Measurements from ENCODE around the gene RPL28. TPM values are rescaled to one million over a fixed set of nuclear protein-coding genes. Genes with fewer than 3 reads are reported as not detected.

RPL28 gene
- total and polyA plus RNA-seq, 4 donors, result 116 to 535 (median 164) TPM

- DNase-seq (ENCODE audit: low spot score), result no peak
- no peak for TF ChIP-seq TAF1 (conservative IDR thresholded peaks at IDR 0.05)
- TF ChIP-seq, protein P1, sequence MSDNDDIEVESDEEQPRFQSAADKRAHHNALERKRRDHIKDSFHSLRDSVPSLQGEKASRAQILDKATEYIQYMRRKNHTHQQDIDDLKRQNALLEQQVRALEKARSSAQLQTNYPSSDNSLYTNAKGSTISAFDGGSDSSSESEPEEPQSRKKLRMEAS (IDR thresholded peaks at IDR 0.05), result no peak
- TF ChIP-seq FOXA1 (IDR thresholded peaks at IDR 0.05), result no peak
- TF ChIP-seq JUND (IDR thresholded peaks at IDR 0.05), result no peak
- TF ChIP-seq NR2F2 (IDR thresholded peaks at IDR 0.05), result no peak
- no peak for TF ChIP-seq SP1 (IDR thresholded peaks at IDR 0.05)
- TF ChIP-seq RAD21 (IDR thresholded peaks at IDR 0.05), result no peak
- TF ChIP-seq FOXA2 (IDR thresholded peaks at IDR 0.05), result no peak
- TF ChIP-seq RXRA (IDR thresholded peaks at IDR 0.05), result no peak
- TF ChIP-seq, protein P2, sequence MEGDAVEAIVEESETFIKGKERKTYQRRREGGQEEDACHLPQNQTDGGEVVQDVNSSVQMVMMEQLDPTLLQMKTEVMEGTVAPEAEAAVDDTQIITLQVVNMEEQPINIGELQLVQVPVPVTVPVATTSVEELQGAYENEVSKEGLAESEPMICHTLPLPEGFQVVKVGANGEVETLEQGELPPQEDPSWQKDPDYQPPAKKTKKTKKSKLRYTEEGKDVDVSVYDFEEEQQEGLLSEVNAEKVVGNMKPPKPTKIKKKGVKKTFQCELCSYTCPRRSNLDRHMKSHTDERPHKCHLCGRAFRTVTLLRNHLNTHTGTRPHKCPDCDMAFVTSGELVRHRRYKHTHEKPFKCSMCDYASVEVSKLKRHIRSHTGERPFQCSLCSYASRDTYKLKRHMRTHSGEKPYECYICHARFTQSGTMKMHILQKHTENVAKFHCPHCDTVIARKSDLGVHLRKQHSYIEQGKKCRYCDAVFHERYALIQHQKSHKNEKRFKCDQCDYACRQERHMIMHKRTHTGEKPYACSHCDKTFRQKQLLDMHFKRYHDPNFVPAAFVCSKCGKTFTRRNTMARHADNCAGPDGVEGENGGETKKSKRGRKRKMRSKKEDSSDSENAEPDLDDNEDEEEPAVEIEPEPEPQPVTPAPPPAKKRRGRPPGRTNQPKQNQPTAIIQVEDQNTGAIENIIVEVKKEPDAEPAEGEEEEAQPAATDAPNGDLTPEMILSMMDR (IDR thresholded peaks at IDR 0.05; ENCODE audit: low read depth, low read length, missing input control), result no peak
- TF ChIP-seq EGR1 (IDR thresholded peaks at IDR 0.05; ENCODE audit: low read depth in 2 of 2), result no peak
- TF ChIP-seq HNF4G (IDR thresholded peaks at IDR 0.05), result no peak
- TF ChIP-seq ATF3 (IDR thresholded peaks at IDR 0.05), result no peak
- TF ChIP-seq, protein P3, sequence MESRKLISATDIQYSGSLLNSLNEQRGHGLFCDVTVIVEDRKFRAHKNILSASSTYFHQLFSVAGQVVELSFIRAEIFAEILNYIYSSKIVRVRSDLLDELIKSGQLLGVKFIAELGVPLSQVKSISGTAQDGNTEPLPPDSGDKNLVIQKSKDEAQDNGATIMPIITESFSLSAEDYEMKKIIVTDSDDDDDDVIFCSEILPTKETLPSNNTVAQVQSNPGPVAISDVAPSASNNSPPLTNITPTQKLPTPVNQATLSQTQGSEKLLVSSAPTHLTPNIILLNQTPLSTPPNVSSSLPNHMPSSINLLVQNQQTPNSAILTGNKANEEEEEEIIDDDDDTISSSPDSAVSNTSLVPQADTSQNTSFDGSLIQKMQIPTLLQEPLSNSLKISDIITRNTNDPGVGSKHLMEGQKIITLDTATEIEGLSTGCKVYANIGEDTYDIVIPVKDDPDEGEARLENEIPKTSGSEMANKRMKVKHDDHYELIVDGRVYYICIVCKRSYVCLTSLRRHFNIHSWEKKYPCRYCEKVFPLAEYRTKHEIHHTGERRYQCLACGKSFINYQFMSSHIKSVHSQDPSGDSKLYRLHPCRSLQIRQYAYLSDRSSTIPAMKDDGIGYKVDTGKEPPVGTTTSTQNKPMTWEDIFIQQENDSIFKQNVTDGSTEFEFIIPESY (IDR thresholded peaks at IDR 0.05), result no peak
- no peak for TF ChIP-seq GABPA (IDR thresholded peaks at IDR 0.05 in 1 of 2, conservative IDR thresholded peaks at IDR 0.05 in 1 of 2)
- TF ChIP-seq, protein P4, sequence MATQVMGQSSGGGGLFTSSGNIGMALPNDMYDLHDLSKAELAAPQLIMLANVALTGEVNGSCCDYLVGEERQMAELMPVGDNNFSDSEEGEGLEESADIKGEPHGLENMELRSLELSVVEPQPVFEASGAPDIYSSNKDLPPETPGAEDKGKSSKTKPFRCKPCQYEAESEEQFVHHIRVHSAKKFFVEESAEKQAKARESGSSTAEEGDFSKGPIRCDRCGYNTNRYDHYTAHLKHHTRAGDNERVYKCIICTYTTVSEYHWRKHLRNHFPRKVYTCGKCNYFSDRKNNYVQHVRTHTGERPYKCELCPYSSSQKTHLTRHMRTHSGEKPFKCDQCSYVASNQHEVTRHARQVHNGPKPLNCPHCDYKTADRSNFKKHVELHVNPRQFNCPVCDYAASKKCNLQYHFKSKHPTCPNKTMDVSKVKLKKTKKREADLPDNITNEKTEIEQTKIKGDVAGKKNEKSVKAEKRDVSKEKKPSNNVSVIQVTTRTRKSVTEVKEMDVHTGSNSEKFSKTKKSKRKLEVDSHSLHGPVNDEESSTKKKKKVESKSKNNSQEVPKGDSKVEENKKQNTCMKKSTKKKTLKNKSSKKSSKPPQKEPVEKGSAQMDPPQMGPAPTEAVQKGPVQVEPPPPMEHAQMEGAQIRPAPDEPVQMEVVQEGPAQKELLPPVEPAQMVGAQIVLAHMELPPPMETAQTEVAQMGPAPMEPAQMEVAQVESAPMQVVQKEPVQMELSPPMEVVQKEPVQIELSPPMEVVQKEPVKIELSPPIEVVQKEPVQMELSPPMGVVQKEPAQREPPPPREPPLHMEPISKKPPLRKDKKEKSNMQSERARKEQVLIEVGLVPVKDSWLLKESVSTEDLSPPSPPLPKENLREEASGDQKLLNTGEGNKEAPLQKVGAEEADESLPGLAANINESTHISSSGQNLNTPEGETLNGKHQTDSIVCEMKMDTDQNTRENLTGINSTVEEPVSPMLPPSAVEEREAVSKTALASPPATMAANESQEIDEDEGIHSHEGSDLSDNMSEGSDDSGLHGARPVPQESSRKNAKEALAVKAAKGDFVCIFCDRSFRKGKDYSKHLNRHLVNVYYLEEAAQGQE (IDR thresholded peaks at IDR 0.05), result no peak
- no peak for TF ChIP-seq YY1 (IDR thresholded peaks at IDR 0.05)
- 52% methylated on average over 5 of the region's 5 CpGs for WGBS
Observed at GRCh38 chr19:55419103-55419502, 33.4 kb downstream of the RPL28 start.

More at GRCh38 chr19:55419103-55419502, 33.4 kb downstream of the RPL28 start:
- no peaks in the 10 kb centered on the region for H3K27me3 ChIP-seq (ENCODE audit: control insufficient read depth in 4 of 4, insufficient read depth in 4 of 4, low read length in 3 of 4)
- no peaks in the 10 kb centered on the region for H3K36me3 ChIP-seq (ENCODE audit: control insufficient read depth in 4 of 4, insufficient read depth in 3 of 4, low read depth in 1 of 4, low read length in 3 of 4)
- H3K4me3 ChIP-seq (ENCODE audit: low read depth in 1 of 3, low read length in 3 of 3), result no peak overlapping the region
- H3K9ac ChIP-seq (ENCODE audit: low read depth in 1 of 2, low read length in 2 of 2), result no peak overlapping the region
- H3K4me1 ChIP-seq (ENCODE audit: control insufficient read depth in 4 of 4, insufficient read depth in 4 of 4, low read length in 3 of 4), result no peaks in the 10 kb centered on the region
- no peak overlapping the region for H3K27ac ChIP-seq (ENCODE audit: low read depth in 1 of 2, low read length in 2 of 2)
- no peaks in the 10 kb centered on the region for H3K9me3 ChIP-seq (ENCODE audit: control insufficient read depth in 4 of 4, low read length in 3 of 4)

Data from liver (tissue), 9 donors.